Heart left ventricle (tissue), 16 donors: ENCODE results near the gene ASCL2. TPM values are rescaled to one million over a fixed set of nuclear protein-coding genes. Genes with fewer than 3 reads are reported as not detected.

ENCODE experiments used
- ATAC-seq, 4 donors: fragments of 200-7000 bp; cut with Tn5 transposase; one replicate each; pipeline ENCODE4 v1.9.1; 2020 to 2022; ENCODE audit warnings: moderate library complexity in 4 of 4, mild to moderate bottlenecking in 3 of 4, moderate number of reproducible peaks in 1 of 4
- DNase-seq, 5 donors: peaks; one replicate each; pipeline ENCODE4 v3.0.0-alpha.2; 2020
- H3K27ac ChIP-seq, 12 donors: fragments of 200-600 bp; sonication (generic) in 4 of 12; one replicate each; pipeline versions ENCODE4 v1.5.0 to v1.8.0; 2016 to 2022; ENCODE audit warnings: mild to moderate bottlenecking in 2 of 12
- H3K27me3 ChIP-seq, 9 donors: fragments of 200-600 bp; sonication (generic) in 2 of 9; one replicate each; pipeline versions ENCODE4 v1.5.1 to v1.8.0; 2016 to 2022; ENCODE audit warnings: mild to moderate bottlenecking in 3 of 9
- H3K36me3 ChIP-seq, 9 donors: fragments of 200-600 bp; sonication (generic) in 2 of 9; one replicate each; pipeline versions ENCODE4 v1.5.0 to v1.8.0; 2018 to 2022; ENCODE audit warnings: mild to moderate bottlenecking in 2 of 9
- H3K4me1 ChIP-seq, 12 donors: fragments of 200-600 bp; sonication (generic) in 4 of 12; one replicate each; pipeline versions ENCODE4 v1.5.0 to v1.8.0; 2016 to 2022; ENCODE audit warnings: mild to moderate bottlenecking in 3 of 12
- H3K4me3 ChIP-seq, 12 donors: fragments of 200-600 bp; sonication (generic) in 4 of 12; one replicate each; pipeline versions ENCODE4 v1.5.0 to v1.8.0; 2017 to 2022; ENCODE audit warnings: mild to moderate bottlenecking in 9 of 12, moderate library complexity in 4 of 12
- H3K9me3 ChIP-seq, 12 donors: fragments of 200-600 bp; sonication (generic) in 4 of 12; one replicate each; pipeline versions ENCODE4 v1.5.0 to v1.8.0; 2016 to 2022; ENCODE audit warnings: mild to moderate bottlenecking in 1 of 12
- POLR2A ChIP-seq, 2 donors: fragments of 450-650 bp; IDR thresholded peaks; one replicate each; pipeline ENCODE4 v1.6.1; 2017; ENCODE audit warnings: antibody characterized with exemption in 2 of 2, mild to moderate bottlenecking in 2 of 2, moderate library complexity in 2 of 2
- WGBS, 4 donors: extraction: QIAGEN DNeasy Blood & Tissue Kit in 2 of 4; methylation state at CpG; one replicate each; pipeline versions ENCODE4 v1.1.5 to v1.1.7; 2013 to 2018; 5-methylcytosine and 5-hydroxymethylcytosine counted together
- intact Hi-C, 10 donors: fragments of 100-400 bp; cut with DNase I; formaldehyde crosslinking; loops; one replicate each; pipeline versions ENCODE4 v1.11.1 to v1.14.2; 2022
- polyA plus RNA-seq, 2 donors: library from polyadenylated mRNA; stranded (reverse); fragments of 200-250 nt; gene quantifications; one replicate each; pipeline ENCODE4 v1.2.3, GENCODE V29; 2013
- total RNA-seq, 9 donors: library from RNA; depleted of rRNA in 2 of 9; stranded (reverse); fragments of >200 nt in 2 of 9; fragmentation: NEBNext Ultra II Directional in 3 of 9; extraction: Animal tissue kit (Norgen Biotek cat#: 25700) in 3 of 9; gene quantifications; one replicate each; pipeline versions ENCODE4 v1.1.0 to v1.2.4, GENCODE V29; 2016 to 2023
- TF ChIP-seq, protein P1 (sequence below), 12 donors: fragments of 200-600 bp; sonication (generic) in 4 of 12; IDR thresholded peaks; one replicate each; pipeline versions ENCODE4 v1.5.0 to v1.8.0; 2018 to 2022; ENCODE audit warnings: antibody characterized with exemption in 12 of 12, mild to moderate bottlenecking in 5 of 12
- donor health status: ischemic (EF 13 %, LVEDD 7.1; RV severe dilation, severe dysfunction).
- donor health status: healthy with polysubstance abuse.
- donor health status: DM: no; HTN: yes; CAD: no.
- donor health status: DM: no; HTN: no; CAD: no.
- donor health status: ischemic (EF 25% LVEDD 6.9; RV normal size, moderate dysfunction).
- donor health status: ischemic (EF 25% LVEDD 5.7; RV mildly dilated, moderate dysfunction).
- donor health status: healthy.
- donor health status: DM: yes; HTN: yes; CAD: no.
- donor health status: ischemic (EF 35%, LVEDD 5.7; RV mildly dilated, moderate dysfunction).
- donor health status: nonischemic (EF 11% LVEDD 7.7; RV severe dilation, severe dysfunction).
- donor health status: DM: yes; HTN: yes; CAD: no.
- donor health status: PGD.
- donor health status: ischemic (EF 29% LVEDD 5.4; RV normal size, mild dysfunction).
- donor health status: nonischemic (EF 23%, LVEDD 6.1; RV moderate dilation, normal function).

ASCL2 gene
- total and polyA plus RNA-seq, 11 donors: 0.07 to 2.3 (median 0.43) TPM; not detected in 7

DNA sequence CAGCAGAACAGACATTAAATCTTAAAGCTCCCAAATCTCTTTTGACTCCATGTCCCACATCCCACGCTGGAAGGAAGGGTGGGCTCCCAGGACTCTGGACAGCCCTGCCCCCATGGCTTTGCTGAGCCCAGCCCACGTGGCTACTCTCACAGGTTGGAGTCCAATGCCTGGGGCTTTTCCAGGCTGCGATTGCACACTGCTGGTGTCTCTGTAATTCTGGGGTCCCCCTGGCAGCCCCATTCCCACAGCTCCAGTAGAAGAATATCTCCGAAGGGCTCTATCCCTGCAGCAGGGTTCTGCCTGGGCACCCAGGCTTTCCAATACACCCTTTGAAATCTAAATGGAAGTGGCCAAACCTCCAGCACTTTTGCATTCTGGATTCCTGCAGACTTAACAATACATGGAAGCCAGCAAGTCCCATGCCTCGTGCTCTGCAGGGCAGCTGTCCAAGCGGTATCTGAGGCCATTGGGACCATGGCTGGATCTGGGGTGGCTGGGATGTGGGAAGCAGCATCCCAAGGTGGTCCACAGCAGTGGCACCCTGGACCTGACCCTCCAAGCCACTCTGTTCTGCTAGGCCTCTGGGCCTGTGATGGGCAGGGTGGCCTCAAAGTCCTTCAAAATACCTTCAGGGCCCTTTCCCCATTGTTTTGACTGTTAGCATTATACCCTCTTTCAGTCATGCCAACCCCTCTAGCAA is 50.9 kb downstream of the ASCL2 start:
- Histone ChIP-seq H3K27ac (no peak overlapping the region), H3K9me3 (peaks cover 0 to 9% (median 0%) of the 10 kb centered on the region in 12 donors), H3K36me3 (no peaks in the 10 kb centered on the region), H3K27me3 (peaks cover 0 to 15% (median 0%) of the 10 kb centered on the region in 9 donors), H3K4me3 (no peak overlapping the region), H3K4me1 (no peaks in the 10 kb centered on the region)
- WGBS, 4 donors: 71 to 76% (median 74%) methylated on average over 6 of the region's 6 CpGs
- intact Hi-C loops: no loop called here
- TF ChIP-seq, protein P1, sequence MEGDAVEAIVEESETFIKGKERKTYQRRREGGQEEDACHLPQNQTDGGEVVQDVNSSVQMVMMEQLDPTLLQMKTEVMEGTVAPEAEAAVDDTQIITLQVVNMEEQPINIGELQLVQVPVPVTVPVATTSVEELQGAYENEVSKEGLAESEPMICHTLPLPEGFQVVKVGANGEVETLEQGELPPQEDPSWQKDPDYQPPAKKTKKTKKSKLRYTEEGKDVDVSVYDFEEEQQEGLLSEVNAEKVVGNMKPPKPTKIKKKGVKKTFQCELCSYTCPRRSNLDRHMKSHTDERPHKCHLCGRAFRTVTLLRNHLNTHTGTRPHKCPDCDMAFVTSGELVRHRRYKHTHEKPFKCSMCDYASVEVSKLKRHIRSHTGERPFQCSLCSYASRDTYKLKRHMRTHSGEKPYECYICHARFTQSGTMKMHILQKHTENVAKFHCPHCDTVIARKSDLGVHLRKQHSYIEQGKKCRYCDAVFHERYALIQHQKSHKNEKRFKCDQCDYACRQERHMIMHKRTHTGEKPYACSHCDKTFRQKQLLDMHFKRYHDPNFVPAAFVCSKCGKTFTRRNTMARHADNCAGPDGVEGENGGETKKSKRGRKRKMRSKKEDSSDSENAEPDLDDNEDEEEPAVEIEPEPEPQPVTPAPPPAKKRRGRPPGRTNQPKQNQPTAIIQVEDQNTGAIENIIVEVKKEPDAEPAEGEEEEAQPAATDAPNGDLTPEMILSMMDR (IDR thresholded peaks at IDR 0.05): no peak
- TF ChIP-seq POLR2A (IDR thresholded peaks at IDR 0.05): no peak
- no peak for ATAC-seq
- no peak for DNase-seq

Other genes starting within 250 kb of the ASCL2 start
- gene IGF2, start 131.2 kb downstream of the ASCL2 start, total RNA-seq: 100 to 1,000 TPM in 5 of 9 donors, 10 to 100 TPM in 4; 61.9 to 175 (median 102) TPM
- gene IGF2, start 131.2 kb downstream of the ASCL2 start, polyA plus RNA-seq: 10 to 100 TPM; 48.9 to 56.3 TPM
- gene INS, start 109.4 kb downstream of the ASCL2 start, total RNA-seq: under 1 TPM in 1 of 9 donors, not detected in 8; 0.67 TPM
- gene INS, start 109.4 kb downstream of the ASCL2 start, polyA plus RNA-seq: 1 to 10 TPM in 1 of 2 donors, not detected in 1; 1.8 TPM
- not detected for gene TH, start 98.8 kb downstream of the ASCL2 start, total RNA-seq
- under 1 TPM in 1 of 2 donors, not detected in 1; 0.08 TPM for gene TH, start 98.8 kb downstream of the ASCL2 start, polyA plus RNA-seq
- gene C11orf21, start 31.3 kb upstream of the ASCL2 start, total RNA-seq: 10 to 100 TPM in 8 of 9 donors, 1 to 10 TPM in 1; 4.8 to 41.2 (median 29.9) TPM
- 10 to 100 TPM in 1 of 2 donors, 1 to 10 TPM in 1; 5.1 to 34.6 TPM for gene C11orf21, start 31.3 kb upstream of the ASCL2 start, polyA plus RNA-seq
- 10 to 100 TPM in 7 of 9 donors, 1 to 10 TPM in 2; 9.5 to 29.5 (median 19.2) TPM for gene TSPAN32, start 31.4 kb upstream of the ASCL2 start, total RNA-seq
- 10 to 100 TPM in 1 of 2 donors, 1 to 10 TPM in 1; 3.5 to 15.5 TPM for gene TSPAN32, start 31.4 kb upstream of the ASCL2 start, polyA plus RNA-seq
- gene CD81, start 106.7 kb upstream of the ASCL2 start, total RNA-seq: 100 to 1,000 TPM; 277 to 994 (median 568) TPM
- 100 to 1,000 TPM; 442 to 518 TPM for gene CD81, start 106.7 kb upstream of the ASCL2 start, polyA plus RNA-seq
- 10 to 100 TPM; 23.4 to 45.2 (median 37.2) TPM for gene TSSC4, start 130.2 kb upstream of the ASCL2 start, total RNA-seq
- 10 to 100 TPM; 34.6 to 75.9 TPM for gene TSSC4, start 130.2 kb upstream of the ASCL2 start, polyA plus RNA-seq
- gene TRPM5, start 173.9 kb upstream of the ASCL2 start, total RNA-seq: not detected
- gene TRPM5, start 173.9 kb upstream of the ASCL2 start, polyA plus RNA-seq: not detected
- gene KCNQ1, start 174.4 kb upstream of the ASCL2 start, total RNA-seq: 10 to 100 TPM; 18.6 to 42.4 (median 38.4) TPM
- gene KCNQ1, start 174.4 kb upstream of the ASCL2 start, polyA plus RNA-seq: 10 to 100 TPM; 24.7 to 31.4 TPM